ENCODE data around the gene KDM4B. TPM values are rescaled to one million over a fixed set of nuclear protein-coding genes. Genes with fewer than 3 reads are reported as not detected.
A peak's percentile ranks its signal among the peaks of the same experiment; 100 is the strongest.

KDM4B gene
- total RNA-seq, 1 donor from 2014 or later: 34.1 TPM

DNA sequence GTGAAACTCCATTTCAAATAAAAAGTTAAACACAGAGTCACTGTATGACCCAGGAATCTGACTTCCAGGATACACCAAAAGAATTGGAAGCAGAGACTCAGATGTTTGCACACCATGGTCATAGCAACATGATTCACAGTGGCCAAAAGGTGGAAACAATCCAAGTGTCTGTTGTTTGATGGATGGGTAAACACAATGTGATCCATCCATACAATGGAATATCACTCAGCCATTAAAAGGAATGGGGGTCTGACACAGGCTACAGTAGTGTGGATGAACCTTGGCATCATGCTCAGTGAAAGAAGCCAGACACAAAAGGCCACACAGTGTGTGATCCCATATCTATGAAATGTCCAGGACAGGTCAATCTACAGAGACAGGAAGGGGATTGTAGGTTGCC, 197.3 kb downstream of the KDM4B start:
- Histone ChIP-seq H3K27ac (replicated peaks) (no peak overlapping the region), H3K4me3 (no peak overlapping the region), H3K27me3 (ENCODE audit: low read depth) (no peaks in the 10 kb centered on the region), H3K4me1 (no peaks in the 10 kb centered on the region), H3K9me3 (replicated peaks) (peaks cover 25% of the 10 kb centered on the region), H3K36me3 (no peaks in the 10 kb centered on the region)
- intact Hi-C loops (cut with micrococcal nuclease): no loop called here
- DNase-seq: no peak
- TF ChIP-seq, protein P1, sequence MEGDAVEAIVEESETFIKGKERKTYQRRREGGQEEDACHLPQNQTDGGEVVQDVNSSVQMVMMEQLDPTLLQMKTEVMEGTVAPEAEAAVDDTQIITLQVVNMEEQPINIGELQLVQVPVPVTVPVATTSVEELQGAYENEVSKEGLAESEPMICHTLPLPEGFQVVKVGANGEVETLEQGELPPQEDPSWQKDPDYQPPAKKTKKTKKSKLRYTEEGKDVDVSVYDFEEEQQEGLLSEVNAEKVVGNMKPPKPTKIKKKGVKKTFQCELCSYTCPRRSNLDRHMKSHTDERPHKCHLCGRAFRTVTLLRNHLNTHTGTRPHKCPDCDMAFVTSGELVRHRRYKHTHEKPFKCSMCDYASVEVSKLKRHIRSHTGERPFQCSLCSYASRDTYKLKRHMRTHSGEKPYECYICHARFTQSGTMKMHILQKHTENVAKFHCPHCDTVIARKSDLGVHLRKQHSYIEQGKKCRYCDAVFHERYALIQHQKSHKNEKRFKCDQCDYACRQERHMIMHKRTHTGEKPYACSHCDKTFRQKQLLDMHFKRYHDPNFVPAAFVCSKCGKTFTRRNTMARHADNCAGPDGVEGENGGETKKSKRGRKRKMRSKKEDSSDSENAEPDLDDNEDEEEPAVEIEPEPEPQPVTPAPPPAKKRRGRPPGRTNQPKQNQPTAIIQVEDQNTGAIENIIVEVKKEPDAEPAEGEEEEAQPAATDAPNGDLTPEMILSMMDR (IDR thresholded peaks at IDR 0.05; ENCODE audit: borderline replicate concordance): no peak

DNA sequence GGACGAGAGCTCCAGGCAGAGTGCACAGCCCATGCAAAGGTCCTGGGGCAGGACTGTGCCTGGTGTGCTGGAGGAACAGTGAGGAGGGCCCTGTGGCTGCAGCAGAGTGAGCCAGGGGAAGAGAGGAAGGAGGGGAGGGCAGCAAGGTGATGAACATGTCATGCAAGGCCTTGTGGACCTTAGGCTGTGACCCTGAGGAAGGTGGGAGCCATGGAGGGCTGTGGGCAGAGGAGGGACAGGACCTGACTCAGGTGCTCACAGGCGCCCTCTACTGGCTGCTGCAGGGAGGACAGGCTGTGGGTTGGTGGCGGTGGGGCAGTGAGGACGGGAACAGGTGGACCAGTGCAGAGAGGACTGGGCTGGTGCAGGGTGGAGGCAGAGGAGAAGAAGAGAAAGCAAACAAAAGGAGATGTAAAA, 201.4 kb downstream of the KDM4B start:
- no peaks in the 10 kb centered on the region for H3K36me3 ChIP-seq
- H3K4me1 ChIP-seq: no peaks in the 10 kb centered on the region
- intact Hi-C loops (cut with micrococcal nuclease): no loop called here
- no peak for DNase-seq
- TF ChIP-seq, protein P1 (IDR thresholded peaks at IDR 0.05; ENCODE audit: borderline replicate concordance): peak; percentile 54
- no peak overlapping the region for H3K4me3 ChIP-seq
- H3K9me3 ChIP-seq (replicated peaks): peaks cover 10% of the 10 kb centered on the region
- H3K27ac ChIP-seq (replicated peaks): no peak overlapping the region
- H3K27me3 ChIP-seq (ENCODE audit: low read depth): no peaks in the 10 kb centered on the region

DNA sequence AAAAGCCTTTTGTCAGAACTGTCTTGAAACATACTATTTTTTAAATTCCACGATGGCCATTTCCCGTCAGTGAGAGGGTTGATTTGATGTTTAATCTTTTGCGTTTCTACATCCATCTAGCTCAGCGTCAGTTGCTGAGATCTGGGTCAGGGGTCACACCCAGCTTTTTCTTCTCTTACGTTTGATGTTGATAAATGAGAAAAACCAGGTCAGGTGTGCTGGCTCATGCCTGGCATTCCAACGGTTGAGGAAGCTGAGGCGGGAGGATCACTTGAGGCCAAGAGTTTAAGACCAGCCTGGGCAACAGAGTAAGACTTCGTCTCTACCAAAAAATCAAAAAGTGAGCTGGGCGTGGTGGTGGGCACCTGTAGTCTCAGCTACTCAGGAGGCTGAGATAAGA, 202.8 kb downstream of the KDM4B start:
- TF ChIP-seq, protein P1 (IDR thresholded peaks at IDR 0.05; ENCODE audit: borderline replicate concordance): no peak
- Histone ChIP-seq H3K36me3 (no peaks in the 10 kb centered on the region), H3K27me3 (ENCODE audit: low read depth) (no peaks in the 10 kb centered on the region), H3K4me3 (no peak overlapping the region), H3K27ac (replicated peaks) (no peak overlapping the region), H3K9me3 (replicated peaks) (no peaks in the 10 kb centered on the region), H3K4me1 (no peaks in the 10 kb centered on the region)
- intact Hi-C loops (cut with micrococcal nuclease): no loop called here
- DNase-seq: no peak

DNA sequence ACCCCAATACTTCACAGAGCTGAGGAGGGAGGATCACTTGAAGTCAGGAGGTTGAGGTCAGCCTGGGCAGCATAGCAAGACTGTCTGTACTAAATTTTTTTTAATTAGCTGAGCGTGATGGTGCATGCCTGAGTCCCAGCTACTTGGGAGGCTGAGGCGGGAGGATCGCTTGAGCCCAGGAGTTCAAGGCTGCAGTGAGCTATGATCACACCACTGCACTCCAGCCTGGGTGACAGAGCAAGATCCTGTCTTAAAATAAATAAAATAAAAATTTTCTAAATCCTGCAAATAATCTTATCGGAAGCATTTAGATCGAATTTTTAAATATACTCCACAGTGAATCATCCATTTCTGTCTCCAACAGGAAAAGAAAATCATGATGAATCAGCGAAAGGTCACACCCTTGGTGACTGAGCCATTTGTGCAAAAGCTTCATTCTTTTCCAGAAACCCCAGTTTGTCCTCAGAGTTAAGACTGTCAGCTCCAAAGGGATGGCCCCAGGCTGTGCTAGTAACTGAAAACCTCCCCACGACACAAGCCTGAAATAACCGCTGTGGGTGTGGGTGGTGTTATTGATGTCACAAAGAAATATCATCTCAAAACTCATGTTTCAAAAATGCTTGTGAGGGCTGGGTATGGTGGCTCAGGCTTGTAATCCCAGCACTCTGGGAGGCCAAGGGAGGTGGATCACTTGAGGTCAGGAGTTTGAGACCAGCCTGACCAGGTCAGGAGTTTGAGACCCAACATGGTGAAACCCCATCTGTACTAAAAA, 204.1 kb downstream of the KDM4B start:
- Histone ChIP-seq H3K36me3 (no peaks in the 10 kb centered on the region), H3K4me1 (no peaks in the 10 kb centered on the region), H3K9me3 (replicated peaks) (no peaks in the 10 kb centered on the region), H3K27ac (replicated peaks) (no peak overlapping the region), H3K4me3 (no peak overlapping the region), H3K27me3 (ENCODE audit: low read depth) (no peaks in the 10 kb centered on the region)
- no peak for DNase-seq
- intact Hi-C loops (cut with micrococcal nuclease): no loop called here
- TF ChIP-seq, protein P1 (IDR thresholded peaks at IDR 0.05; ENCODE audit: borderline replicate concordance): no peak

DNA sequence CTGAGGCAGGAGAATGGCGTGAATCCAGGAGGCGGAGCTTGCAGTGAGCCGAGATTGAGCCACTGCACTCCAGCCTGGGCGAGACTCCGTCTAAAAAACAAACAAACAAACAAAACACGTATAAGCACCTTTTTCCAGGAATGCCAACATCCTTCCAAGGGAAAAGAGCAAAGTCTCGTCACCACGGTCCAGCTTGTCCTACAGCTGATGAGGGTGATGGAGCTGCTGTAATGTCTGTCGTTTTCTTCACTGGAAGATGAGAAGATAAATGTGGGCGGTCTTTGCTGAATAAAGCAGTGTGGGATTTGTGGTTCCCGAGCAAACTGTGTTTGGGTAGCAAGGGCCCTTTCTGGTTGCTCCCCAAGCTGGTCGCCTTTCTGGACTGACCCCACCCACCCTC, 205.1 kb downstream of the KDM4B start:
- intact Hi-C loops (cut with micrococcal nuclease): no loop called here
- TF ChIP-seq, protein P1 (IDR thresholded peaks at IDR 0.05; ENCODE audit: borderline replicate concordance): no peak
- Histone ChIP-seq H3K27ac (replicated peaks) (no peak overlapping the region), H3K36me3 (no peaks in the 10 kb centered on the region), H3K4me1 (no peaks in the 10 kb centered on the region), H3K9me3 (replicated peaks) (no peaks in the 10 kb centered on the region), H3K27me3 (ENCODE audit: low read depth) (no peaks in the 10 kb centered on the region), H3K4me3 (no peak overlapping the region)
- DNase-seq: no peak

Measured in left ventricle myocardium inferior (tissue), 1 donor.